Endothelial cell of hepatic sinusoid (primary cell): ENCODE measurements around the gene GGN.
"Not testable (repeated sequence)": the region's sequence is repeated elsewhere in the genome, so short reads cannot be mapped to it uniquely, and the experiment has no call there.

Experiments used
- in situ Hi-C: cut with HindIII; loops from 2 replicates; pipeline ENCODE4 v1.10.0; 2017; ENCODE audit warnings: low sequenced_read_pairs

Gene GGN

GRCh38 chr19:38412491-38412890 lies 24.7 kb upstream of the GGN start:
- in situ Hi-C loops: no loop called here

- in situ Hi-C loops: not testable (repeated sequence)
These were observed 24.1 kb upstream of the GGN start for GRCh38 chr19:38411898-38412297.

- in situ Hi-C loops: no loop called here
These were observed 23.3 kb upstream of the GGN start for GRCh38 chr19:38411041-38411712.

GRCh38 chr19:38410407-38410806 lies 22.6 kb upstream of the GGN start:
- in situ Hi-C loops: not testable (repeated sequence)

GRCh38 chr19:38409631-38410133 lies 21.8 kb upstream of the GGN start:
- in situ Hi-C loops: no loop called here

- in situ Hi-C loops: no loop called here
These were observed 17.4 kb upstream of the GGN start for GRCh38 chr19:38405276-38405675.

GRCh38 chr19:38404858-38405257 lies 17.0 kb upstream of the GGN start:
- in situ Hi-C loops: no loop called here

GRCh38 chr19:38402967-38403674 lies 15.3 kb upstream of the GGN start, which contains the start of gene FAM98C:
FAM98C (plus strand) TSS chr19:38403093; CDS start chr19:38403154, 61 bp downstream.
- in situ Hi-C loops: no loop called here

- in situ Hi-C loops: no loop called here
These were observed 14.8 kb upstream of the GGN start for GRCh38 chr19:38402623-38402966.

GRCh38 chr19:38401148-38401547 lies 13.3 kb upstream of the GGN start:
- in situ Hi-C loops: no loop called here

- in situ Hi-C loops: no loop called here
These were observed 12.5 kb upstream of the GGN start for GRCh38 chr19:38400361-38400760.

GRCh38 chr19:38399537-38399936 lies 11.7 kb upstream of the GGN start:
- in situ Hi-C loops: no loop called here

- in situ Hi-C loops: no loop called here
These were observed 11.2 kb upstream of the GGN start for GRCh38 chr19:38399081-38399480.

- in situ Hi-C loops: no loop called here
These were observed 7.7 kb upstream of the GGN start for GRCh38 chr19:38395381-38396114.

GRCh38 chr19:38394488-38394887 lies 6.7 kb upstream of the GGN start:
- in situ Hi-C loops: no loop called here

GRCh38 chr19:38392707-38393308 lies 5.0 kb upstream of the GGN start:
- in situ Hi-C loops: no loop called here

GRCh38 chr19:38391911-38392464 lies 4.2 kb upstream of the GGN start:
- in situ Hi-C loops: no loop called here

GRCh38 chr19:38389957-38390924 lies 2.4 kb upstream of the GGN start:
- in situ Hi-C loops: no loop called here

GRCh38 chr19:38389101-38389925 lies 1.5 kb upstream of the GGN start:
- in situ Hi-C loops: no loop called here
